CD4-positive, alpha-beta T cell treated with Interleukin-12 subunit alpha and Interleukin-12 subunit beta, for 1 hour (primary cell): ENCODE data around the gene SULT1C3.

Experiments
- DNase-seq: peaks from one replicate; pipeline ENCODE4 v3.0.0-alpha.2; 2020

The SULT1C3 gene

DNA sequence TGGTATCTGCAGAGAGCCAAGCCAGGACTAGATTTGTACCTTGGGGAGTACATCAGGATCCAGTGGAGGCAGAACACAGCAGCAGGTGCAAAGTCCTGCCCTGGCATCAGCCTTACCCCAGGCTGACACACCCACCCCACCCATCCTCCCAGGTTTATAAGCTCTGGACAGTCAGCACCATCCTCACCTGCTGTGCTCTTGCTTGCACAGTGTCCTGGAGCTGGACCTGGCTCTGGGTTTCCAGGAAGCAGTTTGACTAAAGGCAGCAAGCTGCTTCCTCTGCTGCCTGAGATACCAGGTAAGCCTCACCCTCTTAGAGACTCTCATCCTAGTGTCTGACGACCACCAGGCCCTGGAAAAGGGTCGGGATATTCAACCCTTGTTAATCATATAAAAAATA, at the start of gene SULT1C3:
Gene SULT1C3 (plus strand): TSS at position 183 of the 400 bp plus-strand sequence. CDS start 7,227 bp downstream, outside the sequence.
- no peak for DNase-seq

DNA sequence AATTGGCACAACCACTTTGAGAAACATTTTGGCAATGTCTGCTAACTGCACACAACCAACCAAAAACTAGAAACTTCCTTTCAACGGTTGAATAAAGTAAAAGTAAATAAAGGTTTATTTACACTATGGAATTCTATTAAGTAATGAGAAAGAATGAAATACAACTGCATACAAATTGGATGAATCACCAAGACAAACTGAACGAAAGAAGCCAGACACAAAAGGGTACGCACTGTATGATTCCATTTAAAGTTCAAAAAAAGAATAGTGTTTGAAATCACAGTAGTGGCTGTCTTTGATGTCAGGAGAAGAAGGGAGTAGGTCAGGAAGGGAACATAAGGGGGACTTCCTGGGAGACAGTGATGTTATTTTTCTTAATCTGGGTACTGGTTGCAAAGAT, 46.5 kb upstream of the SULT1C3 start:
- DNase-seq = no peak

- DNase-seq = no peak
Observed at GRCh38 chr2:108194409-108195132, 45.2 kb upstream of the SULT1C3 start.

- DNase-seq = no peak
Observed at GRCh38 chr2:108195133-108195439, 44.7 kb upstream of the SULT1C3 start.

- DNase-seq = no peak
Observed at GRCh38 chr2:108199726-108200125, 40.0 kb upstream of the SULT1C3 start.

GRCh38 chr2:108200569-108200968, 39.2 kb upstream of the SULT1C3 start:
- DNase-seq = no peak

DNA sequence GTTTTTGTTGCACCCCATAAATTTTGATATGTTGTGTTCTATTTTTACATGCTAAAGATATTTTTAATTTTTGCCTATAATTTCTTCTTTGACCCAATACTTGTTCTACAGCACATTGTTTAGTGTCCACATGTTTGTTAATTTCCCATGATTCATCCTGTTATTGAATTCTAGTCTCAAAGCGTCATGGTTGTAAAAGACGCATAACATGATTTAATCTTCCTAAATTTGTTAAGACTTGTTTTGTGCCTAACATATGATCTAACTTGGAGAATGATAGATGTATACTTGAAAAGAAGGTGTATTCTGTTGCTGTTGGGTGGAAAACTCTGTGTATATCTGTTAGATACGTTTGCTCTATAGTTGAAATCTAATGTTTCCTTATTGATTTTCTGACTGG, 27.1 kb upstream of the SULT1C3 start:
- DNase-seq = no peak

DNA sequence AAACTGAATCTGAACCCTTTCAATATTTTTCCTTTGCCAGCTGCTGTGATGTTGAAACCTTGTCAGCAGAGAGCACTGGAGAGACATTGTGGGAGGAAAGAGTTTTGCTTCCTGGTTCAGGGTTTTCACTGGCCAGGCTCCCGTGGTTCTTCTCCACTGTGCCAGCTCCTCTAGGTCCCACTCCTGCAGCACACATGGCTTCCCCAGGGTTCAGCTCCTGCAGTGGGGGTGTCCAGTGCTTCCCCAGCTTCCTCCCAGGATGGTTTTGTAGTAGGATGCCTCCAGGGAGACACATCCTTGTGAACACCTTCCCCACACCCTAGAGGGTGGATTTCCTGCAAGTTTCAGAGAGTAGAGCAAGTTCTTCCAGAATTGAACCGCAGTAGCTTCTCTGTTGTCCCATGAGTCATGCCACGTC, 24.0 kb upstream of the SULT1C3 start:
- DNase-seq = no peak

- no peak for DNase-seq
Observed at GRCh38 chr2:108217211-108217610, 22.6 kb upstream of the SULT1C3 start.

DNA sequence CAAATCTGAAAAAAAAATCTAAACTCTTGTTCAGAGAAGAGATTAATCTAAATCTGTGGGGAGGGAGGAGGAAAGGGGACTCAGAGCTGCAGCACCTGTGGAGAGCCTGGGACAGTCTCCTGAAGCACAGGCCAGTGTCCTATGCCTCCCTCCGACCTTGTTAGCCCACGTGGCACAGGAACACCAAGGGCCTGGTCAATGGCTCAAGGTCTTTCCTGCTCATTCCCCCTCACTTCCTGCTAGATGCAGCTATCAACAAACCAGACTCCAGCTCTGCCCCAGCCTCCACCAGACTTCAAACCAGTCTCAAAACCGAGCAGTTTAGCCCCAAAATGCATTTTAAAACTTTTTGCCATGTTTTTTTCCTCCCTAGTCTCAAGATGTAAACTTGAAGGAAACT, 20.1 kb upstream of the SULT1C3 start:
- no peak for DNase-seq

DNA sequence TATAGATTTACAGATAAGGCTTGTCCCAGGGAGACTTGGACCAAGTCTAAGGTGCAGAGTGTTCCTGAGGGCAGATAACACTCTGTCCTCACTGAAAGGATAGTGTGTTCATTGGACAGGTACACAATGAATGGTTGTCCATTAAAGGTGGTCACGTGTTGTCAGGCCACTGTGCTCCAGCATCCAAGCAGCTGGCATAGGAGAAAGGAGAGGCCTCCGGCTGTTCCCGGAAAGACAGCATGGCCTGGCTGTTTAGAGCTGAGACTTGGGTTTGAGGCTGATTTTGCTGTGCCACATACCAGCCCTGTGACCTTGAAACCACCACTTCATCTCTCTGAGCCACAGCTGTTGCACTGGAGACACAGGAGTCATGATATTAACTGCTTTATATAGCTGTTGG, 19.6 kb upstream of the SULT1C3 start:
- DNase-seq = no peak

DNA sequence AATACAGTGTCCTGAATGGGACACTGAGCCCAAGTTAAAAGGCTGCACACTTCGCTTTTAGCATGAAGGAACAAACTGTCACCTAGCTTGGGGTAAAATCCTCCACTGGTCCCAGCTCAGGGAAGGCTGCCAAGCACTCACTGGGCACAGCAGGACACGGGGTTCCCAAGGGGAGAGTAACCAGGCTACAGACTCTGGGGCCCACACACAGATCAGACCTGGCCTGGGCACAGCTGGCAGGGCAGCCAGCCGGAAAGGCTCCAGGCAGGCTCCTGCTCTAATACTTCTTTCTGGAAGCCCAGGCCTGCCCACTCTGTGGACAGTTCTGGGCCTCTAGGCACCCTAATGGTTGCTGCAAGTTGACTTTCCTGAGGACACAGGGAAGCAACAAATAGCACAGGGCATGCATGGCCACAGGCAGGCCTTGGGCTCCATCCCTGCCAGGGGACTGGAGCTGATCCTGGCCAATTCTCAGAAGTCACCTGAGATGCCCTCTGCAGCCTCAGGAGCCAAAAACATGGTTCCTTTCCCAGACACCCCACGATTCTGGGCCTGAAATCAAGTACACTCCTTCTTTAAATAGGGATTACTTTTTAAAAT, 18.7 kb upstream of the SULT1C3 start:
- no peak for DNase-seq

GRCh38 chr2:108222261-108222660, 17.5 kb upstream of the SULT1C3 start:
- no peak for DNase-seq

GRCh38 chr2:108223573-108223972, 16.2 kb upstream of the SULT1C3 start:
- DNase-seq = no peak

- no peak for DNase-seq
Observed at GRCh38 chr2:108224022-108224421, 15.7 kb upstream of the SULT1C3 start.

- DNase-seq = no peak
Observed at GRCh38 chr2:108226564-108226963, 13.2 kb upstream of the SULT1C3 start.

GRCh38 chr2:108228006-108228405, 11.8 kb upstream of the SULT1C3 start:
- no peak for DNase-seq

- DNase-seq = no peak
Observed at GRCh38 chr2:108228537-108228936, 11.2 kb upstream of the SULT1C3 start.

GRCh38 chr2:108229875-108230274, 9.9 kb upstream of the SULT1C3 start:
- DNase-seq = no peak

DNA sequence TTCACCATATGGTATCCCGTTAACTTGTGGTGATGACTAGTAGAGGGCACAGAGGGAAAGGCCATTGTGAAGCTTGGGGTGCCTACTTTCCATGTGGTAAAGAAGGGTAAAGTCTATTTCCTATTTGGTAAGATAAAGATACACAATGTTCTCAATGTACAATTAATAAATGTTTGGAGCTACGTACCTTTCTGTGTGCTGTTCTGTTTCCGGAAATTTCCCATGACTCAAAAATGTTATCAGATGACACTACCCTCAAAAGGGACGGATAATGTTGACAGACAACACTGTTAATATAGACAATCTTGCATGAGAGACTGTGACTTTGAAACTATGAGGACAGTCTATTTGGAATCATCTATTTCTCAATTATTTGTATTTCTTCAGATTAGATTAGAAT, 4.2 kb upstream of the SULT1C3 start:
- no peak for DNase-seq

GRCh38 chr2:108236676-108237335, 3.0 kb upstream of the SULT1C3 start:
- DNase-seq = no peak

GRCh38 chr2:108240966-108241365, 1.2 kb downstream of the SULT1C3 start:
- no peak for DNase-seq

DNA sequence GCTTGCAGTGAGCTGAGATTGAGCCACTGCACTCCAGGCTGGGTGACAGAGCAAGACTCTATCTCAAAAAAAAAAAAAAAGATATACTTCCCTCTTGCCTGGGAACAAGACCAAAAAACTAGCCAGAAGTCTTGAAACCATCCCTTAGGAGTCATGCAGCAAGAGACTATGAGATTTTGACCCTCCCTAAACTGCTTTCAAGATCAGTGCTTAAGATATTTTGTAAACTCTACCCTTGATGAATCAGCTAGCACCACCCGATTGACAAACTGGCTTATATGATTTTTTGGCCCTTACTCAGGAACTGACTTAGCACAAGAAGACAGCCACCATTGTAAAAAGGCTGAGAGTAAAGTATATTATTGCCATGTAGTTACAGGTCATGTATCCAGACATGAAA, 3.8 kb downstream of the SULT1C3 start:
- DNase-seq = no peak

DNA sequence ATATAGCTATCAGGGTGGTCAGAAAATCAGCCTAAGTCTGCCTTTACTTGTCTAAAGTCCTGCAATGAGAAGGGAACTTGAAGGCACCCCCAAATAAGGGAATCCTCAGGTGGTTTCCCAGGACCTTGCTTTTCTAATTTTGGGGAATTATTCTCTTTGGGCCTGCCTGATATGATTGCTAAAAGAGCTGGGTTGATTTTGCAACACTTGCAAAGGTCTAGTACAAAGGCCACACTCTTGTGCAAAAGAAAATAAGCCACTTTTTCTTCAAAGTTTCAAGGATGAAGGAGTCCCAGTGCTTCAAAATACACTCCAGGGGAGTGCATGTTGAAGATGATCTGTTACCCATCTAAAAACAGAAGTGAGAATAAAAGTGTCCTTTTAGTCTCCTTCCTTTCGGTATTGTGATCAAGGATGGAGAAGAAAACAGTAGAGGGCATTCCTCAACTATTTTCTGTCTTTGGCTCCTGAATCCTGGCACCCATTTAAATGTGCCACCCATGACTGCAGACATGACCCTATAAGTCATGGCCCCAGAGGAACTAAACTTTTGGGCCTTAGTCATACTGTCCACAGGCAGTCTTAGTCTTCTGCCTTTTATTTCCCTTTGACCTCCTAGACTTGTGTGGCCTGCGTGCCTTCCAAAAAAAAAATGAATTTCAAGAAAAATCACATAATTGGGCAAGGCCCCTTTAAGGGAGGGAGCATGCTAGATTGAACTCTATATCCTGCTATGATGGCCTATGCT, 5.1 kb downstream of the SULT1C3 start:
- no peak for DNase-seq
